Measurements from ENCODE around the gene ATP6AP1.

The ATP6AP1 gene

GRCh38 chrX:154485150-154486051 lies 56.9 kb downstream of the ATP6AP1 start:
- Histone ChIP-seq H3K79me2 (ENCODE audit: control insufficient read depth, low read length) (peaks cover 57% of the 10 kb centered on the region), H3K4me1 (ENCODE audit: control insufficient read depth, low read length) (peaks cover 58% of the 10 kb centered on the region), H3K36me3 (ENCODE audit: control insufficient read depth, low read length) (peaks cover 36% of the 10 kb centered on the region), H3K4me2 (ENCODE audit: low read length) (peak overlapping the region; percentile 87), H4K20me1 (ENCODE audit: control insufficient read depth, insufficient read depth, low read depth, low read length) (no peaks in the 10 kb centered on the region), H3K4me3 (ENCODE audit: low read length) (peak overlapping the region; percentile 68), H3K27me3 (ENCODE audit: control insufficient read depth, low read length) (no peaks in the 10 kb centered on the region), H3K9me2 (replicated peaks; ENCODE audit: control insufficient read depth, low read length) (no peaks in the 10 kb centered on the region), H3F3A (ENCODE audit: control insufficient read depth, insufficient read depth) (no peaks in the 10 kb centered on the region; the same call in 1 of the 2 replicates), H3K9me3 (ENCODE audit: control insufficient read depth, insufficient read depth, low read length) (no peaks in the 10 kb centered on the region), H3K27ac (ENCODE audit: low read depth, low read length) (peak overlapping the region; percentile 41)
- TF ChIP-seq EZH2phosphoT487 (IDR thresholded peaks at IDR 0.05; ENCODE audit: borderline replicate concordance, low read length) (no peak), CTCF (IDR thresholded peaks at IDR 0.05; ENCODE audit: low read depth, low read length, poor library complexity, severe bottlenecking) (no peak)

GRCh38 chrX:154486052-154486395 lies 57.5 kb downstream of the ATP6AP1 start:
- peak overlapping the region; percentile 41 for H3K27ac ChIP-seq (ENCODE audit: low read depth, low read length)
- no peaks in the 10 kb centered on the region; the same call in 1 of the 2 replicates for H3F3A ChIP-seq (ENCODE audit: control insufficient read depth, insufficient read depth)
- H4K20me1 ChIP-seq (ENCODE audit: control insufficient read depth, insufficient read depth, low read depth, low read length), result no peaks in the 10 kb centered on the region
- H3K9me2 ChIP-seq (replicated peaks; ENCODE audit: control insufficient read depth, low read length), result no peaks in the 10 kb centered on the region
- H3K9me3 ChIP-seq (ENCODE audit: control insufficient read depth, insufficient read depth, low read length), result no peaks in the 10 kb centered on the region
- H3K4me1 ChIP-seq (ENCODE audit: control insufficient read depth, low read length), result peaks cover 53% of the 10 kb centered on the region
- H3K4me2 ChIP-seq (ENCODE audit: low read length), result peak overlapping the region; percentile 87
- H3K79me2 ChIP-seq (ENCODE audit: control insufficient read depth, low read length), result peaks cover 57% of the 10 kb centered on the region
- peaks cover 36% of the 10 kb centered on the region for H3K36me3 ChIP-seq (ENCODE audit: control insufficient read depth, low read length)
- no peaks in the 10 kb centered on the region for H3K27me3 ChIP-seq (ENCODE audit: control insufficient read depth, low read length)
- no peak for TF ChIP-seq CTCF (IDR thresholded peaks at IDR 0.05; ENCODE audit: low read depth, low read length, poor library complexity, severe bottlenecking)
- TF ChIP-seq EZH2phosphoT487 (IDR thresholded peaks at IDR 0.05; ENCODE audit: borderline replicate concordance, low read length), result no peak
- H3K4me3 ChIP-seq (ENCODE audit: low read length), result peak overlapping the region; percentile 68

Data from DOHH2 (cell line).